ENCODE results near the gene GABRG3.

- TF ChIP-seq CTCF (IDR thresholded peaks at IDR 0.05) (no peak), POLR2AphosphoS5 (IDR thresholded peaks at IDR 0.05; ENCODE audit: insufficient read depth in 1 of 2, low read depth in 1 of 2) (no peak), POLR2A (IDR thresholded peaks at IDR 0.05) (no peak)
Observed at GRCh38 chr15:27457766-27458165, 486.8 kb downstream of the GABRG3 start.

All from vagina (tissue), 2 donors.